BJ (cell line): Measurements from ENCODE around the gene DHX32. TPM values are rescaled to one million over a fixed set of nuclear protein-coding genes. Genes with fewer than 3 reads are reported as not detected.
"Not testable (repeated sequence)": the region's sequence is repeated elsewhere in the genome, so short reads cannot be mapped to it uniquely, and the experiment has no call there.

ENCODE experiments used
- CTCF ChIA-PET: fragments of 350-600 bp; formaldehyde crosslinking; extraction: SDS; loops from one replicate; lab custom pipeline; 2021; ENCODE audit warnings: antibody characterized with exemption, inconsistent platforms; lab: Yijun Ruan, JAX
- POLR2A ChIA-PET: fragments of 300-600 bp; sonication (Branson Sonifier 250); formaldehyde crosslinking; extraction: SDS; loops from one replicate; lab custom pipeline; 2021; ENCODE audit warnings: antibody characterized with exemption; lab: Charles Lee
- DNase-seq: peaks from one replicate; pipeline ENCODE4 v3.0.0-alpha.2; 2011; ENCODE audit warnings: low read depth
- H3K27me3 ChIP-seq: 2 replicates; pipeline ENCODE4 v1.6.0; 2011; ENCODE audit warnings: low read length; ENCODE audit not compliant: control insufficient read depth, insufficient read depth
- H3K36me3 ChIP-seq: 2 replicates; pipeline ENCODE4 v1.5.1; 2011; ENCODE audit warnings: low read length; ENCODE audit not compliant: control insufficient read depth, insufficient read depth
- H3K4me3 ChIP-seq: 2 replicates; pipeline ENCODE4 v1.5.1; 2011; ENCODE audit warnings: low read depth, mild to moderate bottlenecking, control low read depth, low read length
- polyA plus RNA-seq: library from polyadenylated mRNA; depleted of rRNA; stranded (reverse); fragments of >200 nt; gene quantifications from 2 replicates; pipeline ENCODE4 v1.2.3, GENCODE V29; 2011
- TF ChIP-seq, protein P1 (sequence below): IDR thresholded peaks from 2 replicates; pipeline ENCODE4 v1.5.1; 2011; ENCODE audit warnings: low read depth, mild to moderate bottlenecking, control low read depth, inconsistent platforms, low read length, moderate library complexity; ENCODE audit not compliant: insufficient read depth

DHX32 gene
- polyA plus RNA-seq, 1 experiment = 18.2 TPM

- H3K36me3 ChIP-seq, DNase-seq, H3K27me3 ChIP-seq, POLR2A ChIA-PET, H3K4me3 ChIP-seq, CTCF ChIA-PET: not testable (repeated sequence)
Observed at GRCh38 chr10:125894176-125894575, 13.1 kb upstream of the DHX32 start.

GRCh38 chr10:125892402-125892801 lies 11.3 kb upstream of the DHX32 start:
- H3K4me3 ChIP-seq, CTCF ChIA-PET, DNase-seq, POLR2A ChIA-PET, H3K36me3 ChIP-seq, H3K27me3 ChIP-seq: not testable (repeated sequence)

- H3K36me3 ChIP-seq, POLR2A ChIA-PET, H3K4me3 ChIP-seq, DNase-seq, H3K27me3 ChIP-seq: not testable (repeated sequence)
- CTCF ChIA-PET = interaction anchor here (1.3 kb wide), 1 partner anchor 21 kb away, joined by 4 read pairs; no protein-coding TSS in a partner anchor
Observed at GRCh38 chr10:125889441-125889840, 8.3 kb upstream of the DHX32 start.

- no peaks in the 10 kb centered on the region; the same call in 1 of the 2 replicates for H3K36me3 ChIP-seq
- POLR2A ChIA-PET = no interaction called here
- H3K4me3 ChIP-seq = no peak overlapping the region
- TF ChIP-seq, protein P1, sequence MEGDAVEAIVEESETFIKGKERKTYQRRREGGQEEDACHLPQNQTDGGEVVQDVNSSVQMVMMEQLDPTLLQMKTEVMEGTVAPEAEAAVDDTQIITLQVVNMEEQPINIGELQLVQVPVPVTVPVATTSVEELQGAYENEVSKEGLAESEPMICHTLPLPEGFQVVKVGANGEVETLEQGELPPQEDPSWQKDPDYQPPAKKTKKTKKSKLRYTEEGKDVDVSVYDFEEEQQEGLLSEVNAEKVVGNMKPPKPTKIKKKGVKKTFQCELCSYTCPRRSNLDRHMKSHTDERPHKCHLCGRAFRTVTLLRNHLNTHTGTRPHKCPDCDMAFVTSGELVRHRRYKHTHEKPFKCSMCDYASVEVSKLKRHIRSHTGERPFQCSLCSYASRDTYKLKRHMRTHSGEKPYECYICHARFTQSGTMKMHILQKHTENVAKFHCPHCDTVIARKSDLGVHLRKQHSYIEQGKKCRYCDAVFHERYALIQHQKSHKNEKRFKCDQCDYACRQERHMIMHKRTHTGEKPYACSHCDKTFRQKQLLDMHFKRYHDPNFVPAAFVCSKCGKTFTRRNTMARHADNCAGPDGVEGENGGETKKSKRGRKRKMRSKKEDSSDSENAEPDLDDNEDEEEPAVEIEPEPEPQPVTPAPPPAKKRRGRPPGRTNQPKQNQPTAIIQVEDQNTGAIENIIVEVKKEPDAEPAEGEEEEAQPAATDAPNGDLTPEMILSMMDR = no peak
- CTCF ChIA-PET = no interaction called here
- no peaks in the 10 kb centered on the region for H3K27me3 ChIP-seq
- DNase-seq = no peak
Observed at GRCh38 chr10:125886914-125887512, 5.9 kb upstream of the DHX32 start.

DNA sequence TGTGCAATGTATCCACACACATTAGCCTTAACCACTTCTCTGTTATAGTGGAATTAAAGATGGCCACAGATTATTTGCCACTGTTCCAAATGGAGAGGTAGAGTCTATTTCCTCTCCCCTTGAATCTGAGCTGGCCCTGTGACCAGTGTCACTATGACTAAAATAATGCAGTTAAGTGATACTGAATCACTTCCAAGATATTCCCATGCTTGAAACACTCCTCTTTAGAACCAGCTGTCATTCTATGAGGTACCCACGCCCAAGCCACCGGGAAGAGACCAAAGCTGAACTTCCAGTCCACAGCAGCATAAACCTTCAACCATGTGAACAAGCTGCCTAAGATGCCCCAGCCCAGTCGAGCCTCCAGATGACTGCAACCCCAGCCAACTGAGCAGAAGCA lies 2.1 kb upstream of the DHX32 start:
- Histone ChIP-seq H3K27me3 (no peaks in the 10 kb centered on the region), H3K36me3 (no peaks in the 10 kb centered on the region; the same call in 1 of the 2 replicates), H3K4me3 (no peak overlapping the region)
- DNase-seq = no peak
- ChIA-PET CTCF (interaction anchor here (0.9 to 1.9 kb wide), 2 partner anchors 14 to 76 kb away, joined by 3 to 4 read pairs; no protein-coding TSS in a partner anchor), POLR2A (no interaction called here)
- TF ChIP-seq, protein P1 = no peak

GRCh38 chr10:125882596-125882995 lies 1.5 kb upstream of the DHX32 start:
- Histone ChIP-seq H3K27me3 (no peaks in the 10 kb centered on the region), H3K4me3 (no peak overlapping the region), H3K36me3 (no peaks in the 10 kb centered on the region; the same call in 1 of the 2 replicates)
- DNase-seq = no peak
- ChIA-PET CTCF (interaction anchor here (0.9 to 1.9 kb wide), 3 partner anchors 14 to 619 kb away, joined by 3 to 4 read pairs (median 3); no protein-coding TSS in a partner anchor), POLR2A (no interaction called here)
- TF ChIP-seq, protein P1 = no peak

GRCh38 chr10:125880719-125881118 lies 373 bp downstream of the DHX32 start:
- Histone ChIP-seq H3K27me3 (no peaks in the 10 kb centered on the region), H3K36me3 (0 out of 2 replicates have a peak, but pooled peaks cover 1% of the 10 kb centered on the region), H3K4me3 (no peak overlapping the region)
- ChIA-PET POLR2A (no interaction called here), CTCF (no interaction called here)
- TF ChIP-seq, protein P1 = no peak
- DNase-seq = no peak
